Fibroblast of villous mesenchyme (primary cell): ENCODE data around the gene ZBTB16. TPM values are rescaled to one million over a fixed set of nuclear protein-coding genes. Genes with fewer than 3 reads are reported as not detected.

Source experiments
- DNase-seq: peaks from one replicate; pipeline ENCODE4 v3.0.0-alpha.2; 2010; ENCODE audit warnings: low read depth
- H3K4me3 ChIP-seq: 2 replicates; pipeline ENCODE4 v1.5.1; 2011; ENCODE audit warnings: low read depth, mild to moderate bottlenecking, low read length
- total RNA-seq: library from RNA; depleted of rRNA; stranded (reverse); fragments of >200 nt; gene quantifications from 2 replicates; pipeline ENCODE4 v1.2.3, GENCODE V29; 2012
- TF ChIP-seq, protein P1 (sequence below): IDR thresholded peaks from 2 replicates; pipeline ENCODE4 v1.5.1; 2012; ENCODE audit warnings: low read depth, mild to moderate bottlenecking, low read length; ENCODE audit not compliant: insufficient read depth

Gene ZBTB16
- total RNA-seq, 1 donor: 0.86 TPM

DNA sequence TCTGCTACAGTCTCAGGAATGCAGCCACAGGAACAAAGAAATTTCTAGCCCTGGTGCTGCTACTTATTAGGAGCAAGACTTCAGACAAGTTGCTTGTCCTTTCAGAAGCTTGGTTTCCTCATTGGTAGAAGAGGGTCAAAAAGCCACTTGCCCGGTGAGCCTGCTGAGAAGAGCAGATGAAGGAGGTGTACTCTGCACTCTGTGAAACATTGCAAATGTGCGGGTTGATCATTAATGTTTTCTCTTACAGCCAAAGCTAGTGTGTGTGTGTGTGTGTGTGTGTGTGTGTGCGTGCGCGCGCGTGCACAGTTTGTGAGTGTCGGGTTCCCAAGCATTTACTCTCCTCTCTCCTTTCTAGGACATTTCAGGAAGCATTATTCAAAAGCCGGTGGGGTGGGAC, 150.4 kb downstream of the ZBTB16 start:
- TF ChIP-seq, protein P1, sequence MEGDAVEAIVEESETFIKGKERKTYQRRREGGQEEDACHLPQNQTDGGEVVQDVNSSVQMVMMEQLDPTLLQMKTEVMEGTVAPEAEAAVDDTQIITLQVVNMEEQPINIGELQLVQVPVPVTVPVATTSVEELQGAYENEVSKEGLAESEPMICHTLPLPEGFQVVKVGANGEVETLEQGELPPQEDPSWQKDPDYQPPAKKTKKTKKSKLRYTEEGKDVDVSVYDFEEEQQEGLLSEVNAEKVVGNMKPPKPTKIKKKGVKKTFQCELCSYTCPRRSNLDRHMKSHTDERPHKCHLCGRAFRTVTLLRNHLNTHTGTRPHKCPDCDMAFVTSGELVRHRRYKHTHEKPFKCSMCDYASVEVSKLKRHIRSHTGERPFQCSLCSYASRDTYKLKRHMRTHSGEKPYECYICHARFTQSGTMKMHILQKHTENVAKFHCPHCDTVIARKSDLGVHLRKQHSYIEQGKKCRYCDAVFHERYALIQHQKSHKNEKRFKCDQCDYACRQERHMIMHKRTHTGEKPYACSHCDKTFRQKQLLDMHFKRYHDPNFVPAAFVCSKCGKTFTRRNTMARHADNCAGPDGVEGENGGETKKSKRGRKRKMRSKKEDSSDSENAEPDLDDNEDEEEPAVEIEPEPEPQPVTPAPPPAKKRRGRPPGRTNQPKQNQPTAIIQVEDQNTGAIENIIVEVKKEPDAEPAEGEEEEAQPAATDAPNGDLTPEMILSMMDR: no peak
- H3K4me3 ChIP-seq: no peak overlapping the region
- DNase-seq: no peak

DNA sequence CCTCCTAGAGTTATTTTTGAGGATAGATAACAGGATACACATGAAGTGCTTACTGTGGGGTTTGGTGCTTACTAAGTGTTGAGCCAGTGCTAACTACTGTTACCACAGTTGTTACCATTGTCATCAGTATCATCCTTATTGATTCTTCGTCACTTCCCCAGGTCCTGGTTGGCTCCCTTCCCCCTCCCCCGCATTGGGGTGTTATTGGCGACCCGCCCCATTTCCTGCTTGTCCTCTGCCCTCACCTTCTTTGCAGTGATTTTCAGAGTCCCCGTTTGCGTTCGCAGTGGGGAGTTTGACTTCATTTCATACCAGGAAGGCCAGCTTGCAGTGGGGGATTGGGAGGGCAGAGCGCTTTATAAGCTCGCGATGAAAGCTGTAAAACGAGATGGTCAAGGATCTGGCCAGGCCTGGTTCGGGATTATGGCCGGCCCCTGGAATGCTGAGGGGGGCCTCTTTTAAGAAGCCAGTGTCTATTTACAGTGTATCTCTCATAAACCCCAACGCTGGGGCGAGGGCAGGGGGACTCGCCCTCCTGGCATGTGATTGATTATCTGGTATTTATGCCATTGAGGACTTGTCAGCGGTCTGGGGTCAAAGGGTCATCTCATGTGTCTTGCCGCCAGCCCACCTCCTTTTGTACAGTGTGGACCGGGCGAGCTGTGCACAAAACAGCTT, 152.1 kb downstream of the ZBTB16 start:
- TF ChIP-seq, protein P1: no peak
- H3K4me3 ChIP-seq: no peak overlapping the region
- no peak for DNase-seq

DNA sequence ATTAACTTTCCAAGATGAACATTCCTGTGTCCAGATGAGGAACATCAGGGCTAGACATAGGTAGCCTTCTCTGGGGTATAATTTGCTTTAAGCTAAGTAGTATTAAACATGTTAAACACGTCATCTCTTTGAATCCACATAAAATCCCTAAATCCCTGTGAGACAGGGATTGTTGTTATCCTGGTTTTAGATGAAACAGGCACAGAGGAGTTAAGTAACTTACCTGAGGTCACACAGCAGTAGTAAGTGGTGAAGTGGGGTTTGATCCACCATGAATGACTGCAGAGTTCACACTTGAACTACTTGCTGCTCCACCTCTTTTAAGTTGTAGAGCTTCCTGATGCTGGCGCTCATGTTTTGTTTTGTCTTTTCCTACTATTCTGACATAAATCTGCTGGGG, 154.1 kb downstream of the ZBTB16 start:
- TF ChIP-seq, protein P1: no peak
- no peak overlapping the region for H3K4me3 ChIP-seq
- DNase-seq: no peak

DNA sequence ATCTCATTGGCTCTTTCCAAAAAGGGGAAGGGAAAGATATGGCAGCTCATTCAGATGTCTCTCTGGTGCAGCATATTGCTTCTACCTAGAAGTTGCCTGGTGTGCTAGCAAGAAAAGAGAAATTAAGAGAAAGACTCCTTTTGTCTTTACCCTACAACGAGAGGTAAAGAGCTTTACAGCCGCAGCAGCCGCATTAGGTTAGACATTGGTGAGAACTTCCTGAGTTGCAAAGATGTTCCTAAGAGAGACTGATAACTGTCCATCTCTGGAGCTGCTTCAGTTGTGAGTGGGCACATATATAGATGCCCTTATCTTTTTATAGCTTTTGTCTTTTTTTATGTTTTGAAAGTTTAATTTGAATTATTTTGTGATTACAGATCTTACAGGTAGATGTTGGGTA, 155.9 kb downstream of the ZBTB16 start:
- H3K4me3 ChIP-seq: no peak overlapping the region
- TF ChIP-seq, protein P1: no peak
- DNase-seq: no peak

DNA sequence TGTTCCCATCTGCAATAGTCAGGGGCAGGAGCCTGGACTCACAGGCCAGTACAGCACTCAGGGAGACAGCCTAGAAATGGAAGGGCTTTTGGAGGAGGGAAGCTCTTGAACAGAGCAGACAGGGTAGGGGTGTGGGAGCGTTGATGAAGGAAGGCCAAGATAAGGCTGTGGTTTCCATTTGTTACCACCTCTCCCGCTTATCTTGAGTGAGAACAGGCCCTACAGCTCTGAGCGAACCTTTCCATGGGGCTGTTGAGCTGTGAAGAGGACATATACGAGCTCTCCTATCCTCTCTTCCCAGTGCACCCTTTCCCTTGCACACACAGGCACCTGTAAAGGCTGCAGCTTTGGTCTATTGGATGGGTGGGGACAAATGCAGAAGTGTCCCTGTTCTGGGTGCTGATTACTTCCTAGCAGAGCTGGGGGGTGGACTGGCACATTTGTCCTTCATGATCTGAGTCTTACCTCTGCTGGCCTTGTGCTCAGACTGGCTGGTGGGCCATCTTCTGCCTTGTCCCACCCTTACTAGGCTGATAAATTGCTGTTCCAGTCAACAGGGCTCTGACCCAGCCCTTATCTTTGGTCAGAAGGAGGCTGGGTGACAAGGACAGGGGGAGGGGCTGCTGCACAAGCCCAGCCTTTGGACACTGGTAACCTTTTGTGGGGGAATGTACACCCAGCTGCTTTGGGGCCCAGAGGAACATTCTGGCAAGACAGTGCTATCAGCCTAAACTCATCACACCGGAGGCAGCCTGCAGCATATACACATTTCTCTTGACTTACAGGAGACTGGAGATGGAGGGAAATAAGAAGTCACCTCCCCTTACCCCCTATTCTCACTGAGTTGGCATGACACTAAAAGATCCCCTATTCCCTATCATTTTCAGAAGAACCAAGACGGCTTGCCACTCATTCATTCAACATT, 156.6 kb downstream of the ZBTB16 start:
- peak; percentile 83 for DNase-seq
- TF ChIP-seq, protein P1: no peak
- no peak overlapping the region for H3K4me3 ChIP-seq

DNA sequence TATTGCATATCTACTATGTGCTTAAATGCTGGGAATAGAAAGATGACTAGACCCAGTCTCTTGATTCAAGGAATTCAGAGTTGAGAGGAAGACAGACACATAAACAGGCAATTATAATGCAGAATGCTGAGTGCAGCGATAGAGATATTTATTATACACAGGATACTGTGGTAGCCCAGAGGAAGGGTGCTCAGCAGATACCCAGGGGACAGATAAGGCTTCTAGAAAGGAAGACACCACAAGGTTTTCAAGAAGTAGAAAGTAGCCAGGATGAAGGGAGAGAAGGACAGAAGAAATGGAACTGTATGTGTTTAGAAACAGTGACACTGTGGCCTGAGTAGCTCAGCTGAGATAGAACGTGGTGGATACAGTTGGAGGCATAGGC, 157.3 kb downstream of the ZBTB16 start:
- H3K4me3 ChIP-seq: no peak overlapping the region
- DNase-seq: no peak
- TF ChIP-seq, protein P1: no peak
